IMR-90 (cell line): ENCODE data around the gene LRRC4C. TPM values are rescaled to one million over a fixed set of nuclear protein-coding genes. Genes with fewer than 3 reads are reported as not detected.

Experiments
- ATAC-seq: fragments of 200-7000 bp; cut with Tn5 transposase; 2 replicates; pipeline ENCODE4 v1.9.1; 2020; ENCODE audit warnings: low read depth, mild to moderate bottlenecking, moderate library complexity
- BruUV-seq: library from RNA; stranded (reverse); fragments of 400-500 nt; replicated peaks from 2 replicates; lab custom pipeline; 2021; lab: Mats Ljungman, UMichigan
- CTCF ChIA-PET: fragments of 300-600 bp; formaldehyde crosslinking; extraction: SDS; loops from one replicate; lab custom pipeline; 2021; ENCODE audit warnings: antibody characterized with exemption; lab: Yijun Ruan, JAX
- POLR2A ChIA-PET: fragments of 300-600 bp; sonication (Branson Sonifier 250); formaldehyde crosslinking; loops from one replicate; lab custom pipeline; 2022; ENCODE audit warnings: antibody characterized with exemption; ENCODE audit not compliant: unreplicated experiment; lab: Charles Lee
- DNase-seq: peaks from one replicate; pipeline ENCODE4 v3.0.0; 2013
- H2AFZ ChIP-seq: replicated peaks from 2 replicates; pipeline ENCODE3; 2013; ENCODE audit warnings: low read length, mild to moderate bottlenecking; ENCODE audit not compliant: poor library complexity
- H2AK5ac ChIP-seq: 2 replicates; pipeline ENCODE4 v1.6.1; 2013; ENCODE audit warnings: low read depth, low read length, inconsistent platforms
- H2AK9ac ChIP-seq: replicated peaks from 2 replicates; pipeline ENCODE3; 2013; ENCODE audit warnings: mild to moderate bottlenecking, low read depth, low read length, moderate library complexity; ENCODE audit not compliant: poor library complexity
- H2BK120ac ChIP-seq: 2 replicates; pipeline ENCODE4 v1.6.1; 2013; ENCODE audit warnings: low read depth, low read length, inconsistent platforms
- H2BK15ac ChIP-seq: 3 replicates; pipeline ENCODE4 v1.6.1; 2013; ENCODE audit warnings: low read depth, low read length, inconsistent platforms
- H2BK20ac ChIP-seq: 2 replicates; pipeline ENCODE4 v1.6.1; 2013; ENCODE audit warnings: low read depth, mild to moderate bottlenecking, inconsistent platforms, low read length, moderate library complexity
- H2BK5ac ChIP-seq: 2 replicates; pipeline ENCODE4 v1.6.1; 2013; ENCODE audit warnings: mild to moderate bottlenecking, low read depth, low read length, inconsistent platforms; ENCODE audit not compliant: poor library complexity, severe bottlenecking
- H3K14ac ChIP-seq: replicated peaks from 2 replicates; pipeline ENCODE4 v1.6.1; 2013; ENCODE audit warnings: low read depth, low read length, inconsistent platforms
- H3K18ac ChIP-seq: 2 replicates; pipeline ENCODE4 v1.6.1; 2013; ENCODE audit warnings: low read depth, low read length, control low read depth
- H3K23ac ChIP-seq: 2 replicates; pipeline ENCODE4 v1.6.1; 2013; ENCODE audit warnings: low read depth, low read length, inconsistent platforms
- H3K27ac ChIP-seq: 2 replicates; pipeline ENCODE4 v1.5.1; 2013; ENCODE audit warnings: mild to moderate bottlenecking, control low read depth, low read length; ENCODE audit not compliant: insufficient read depth
- H3K27me3 ChIP-seq: 2 replicates; pipeline ENCODE4 v1.6.1; 2013; ENCODE audit warnings: low read length; ENCODE audit not compliant: control insufficient read depth, insufficient read depth
- H3K36me3 ChIP-seq: 2 replicates; pipeline ENCODE4 v1.6.1; 2013; ENCODE audit warnings: low read length, mixed read lengths; ENCODE audit not compliant: control insufficient read depth, insufficient read depth
- H3K4ac ChIP-seq: 2 replicates; pipeline ENCODE4 v1.6.1; 2013; ENCODE audit warnings: low read depth, low read length, inconsistent platforms
- H3K4me1 ChIP-seq: 2 replicates; pipeline ENCODE4 v1.6.1; 2013; ENCODE audit warnings: low read length, mixed read lengths; ENCODE audit not compliant: control insufficient read depth, insufficient read depth
- H3K4me2 ChIP-seq: 2 replicates; pipeline ENCODE4 v1.6.1; 2013; ENCODE audit warnings: low read depth, mild to moderate bottlenecking, control low read depth, low read length, moderate library complexity
- H3K4me3 ChIP-seq: 2 replicates; pipeline ENCODE4 v1.5.1; 2013; ENCODE audit warnings: low read depth, mild to moderate bottlenecking, control low read depth, low read length, moderate library complexity; ENCODE audit not compliant: insufficient read depth
- H3K56ac ChIP-seq: 2 replicates; pipeline ENCODE4 v1.6.1; 2013; ENCODE audit warnings: low read length, inconsistent platforms; ENCODE audit not compliant: insufficient read depth; ENCODE audit errors: extremely low read depth
- H3K79me1 ChIP-seq, 2 experiments: 2 replicates each; pipeline ENCODE4 v1.6.1; 2013; ENCODE audit warnings: low read length in 2 of 2, inconsistent platforms in 1 of 2, low read depth in 1 of 2
- H3K9ac ChIP-seq: 2 replicates; pipeline ENCODE4 v1.6.1; 2013; ENCODE audit warnings: low read depth, low read length, control low read depth
- H3K9me1 ChIP-seq: 2 replicates; pipeline ENCODE4 v1.6.1; 2013; ENCODE audit warnings: low read length, inconsistent platforms; ENCODE audit not compliant: insufficient read depth
- H3K9me3 ChIP-seq: 2 replicates; pipeline ENCODE4 v1.6.1; 2013; ENCODE audit warnings: low read length; ENCODE audit not compliant: control insufficient read depth, insufficient read depth
- H4K20me1 ChIP-seq: 2 replicates; pipeline ENCODE4 v1.6.1; 2013; ENCODE audit warnings: low read length, inconsistent platforms; ENCODE audit not compliant: insufficient read depth
- H4K5ac ChIP-seq: 2 replicates; pipeline ENCODE4 v1.6.1; 2013; ENCODE audit warnings: mild to moderate bottlenecking, low read depth, low read length, control low read depth
- H4K8ac ChIP-seq, 2 experiments: 2 replicates each; pipeline ENCODE4 v1.6.1; 2013; ENCODE audit warnings: low read depth in 2 of 2, low read length in 2 of 2, control low read depth in 1 of 2, inconsistent platforms in 1 of 2
- H4K91ac ChIP-seq: 2 replicates; pipeline ENCODE4 v1.6.1; 2013; ENCODE audit warnings: low read depth, low read length, inconsistent platforms; ENCODE audit not compliant: insufficient read depth
- MAFK ChIP-seq: IDR thresholded peaks from 2 replicates; pipeline ENCODE4 v1.6.1; 2012; ENCODE audit warnings: low read depth, low read length, improper control_type of control experiment
- NFE2L2 ChIP-seq: fragments of 150-350 bp; IDR thresholded peaks from 2 replicates; pipeline ENCODE4 v1.6.1; 2016; ENCODE audit warnings: low read depth, mild to moderate bottlenecking, low read length
- POLR2A ChIP-seq: IDR thresholded peaks from 2 replicates; pipeline ENCODE4 v1.6.1; 2012; ENCODE audit warnings: mild to moderate bottlenecking, low read depth, low read length
- RAD21 ChIP-seq: IDR thresholded peaks from 2 replicates; pipeline ENCODE4 v1.6.1; 2012; ENCODE audit warnings: low read length, improper control_type of control experiment
- WGBS, 2 experiments: methylation state at CpG; one replicate each; pipeline versions ENCODE4 v1.1.5 to v1.1.7; 2013; ENCODE audit warnings: missing lambda C conversion rate in 2 of 2; ENCODE audit not compliant: insufficient read length in 1 of 2; ENCODE audit errors: extremely low coverage in 2 of 2; 5-methylcytosine and 5-hydroxymethylcytosine counted together
- dilution Hi-C: fragments of 300-500 bp; cut with HindIII; formaldehyde crosslinking; loops from one replicate; pipeline ENCODE4 v1.14.3; 2018; ENCODE audit warnings: low sequenced_read_pairs; ENCODE audit not compliant: unreplicated experiment
- in situ Hi-C: fragments of 300-500 bp; cut with MboI; formaldehyde crosslinking; loops from 3 replicates; pipeline ENCODE4 v1.14.3; 2019; ENCODE audit warnings: low sequenced_read_pairs, inconsistent platforms, mixed read lengths
- intact Hi-C: fragments of 100-400 bp; cut with micrococcal nuclease; formaldehyde crosslinking; loops from 2 replicates; pipeline ENCODE4 v1.10.0; 2022
- polyA plus RNA-seq, 3 experiments: library from polyadenylated mRNA; depleted of rRNA; stranded (reverse); fragments of >200 nt; gene quantifications; 2 replicates each; pipeline ENCODE4 v1.2.3, GENCODE V29; 2012; ENCODE audit warnings: low replicate concordance in 1 of 3
- total RNA-seq: library from RNA; depleted of rRNA; stranded (reverse); fragments of >200 nt; gene quantifications from 2 replicates; pipeline ENCODE4 v1.2.3, GENCODE V29; 2012

The LRRC4C gene
- total and polyA plus RNA-seq, 2 of the 4 experiments (the other 2 are of a cell fraction), result under 0.01 to 0.03 TPM

- no peaks in the 10 kb centered on the region for H3K79me1 ChIP-seq
- no peaks in the 10 kb centered on the region for H3K4me1 ChIP-seq
- H2AFZ ChIP-seq, result no peak overlapping the region
- H3K4me3 ChIP-seq, result no peak overlapping the region
- dilution Hi-C loops, result no loop called here
- no peak overlapping the region for H4K5ac ChIP-seq
- DNase-seq (no peak), ATAC-seq (no peak)
- H3K4ac ChIP-seq, result no peak overlapping the region
- H4K91ac ChIP-seq, result no peak overlapping the region
- H3K9me1 ChIP-seq, result no peaks in the 10 kb centered on the region
- WGBS, 2 experiments, result no CpG with 5 or more reads among the region's 1 CpG
- H2AK9ac ChIP-seq, result no peak overlapping the region
- no peak overlapping the region for H3K56ac ChIP-seq
- in situ Hi-C loops, result no loop called here
- H4K8ac ChIP-seq, result no peak overlapping the region
- no peak overlapping the region for H2AK5ac ChIP-seq
- TF ChIP-seq MAFK (no peak), NFE2L2 (no peak), RAD21 (no peak), POLR2A (no peak)
- H3K36me3 ChIP-seq, result no peaks in the 10 kb centered on the region
- ChIA-PET CTCF (interaction anchor here (0.6 kb wide), 1 partner anchor 30 kb away, joined by 4 read pairs; no protein-coding TSS in a partner anchor), POLR2A (no interaction called here)
- no peak overlapping the region for H2BK120ac ChIP-seq
- no peak overlapping the region for H2BK5ac ChIP-seq
- intact Hi-C loops, result no loop called here
- no TSS peak for BruUV-seq
- no peak overlapping the region for H3K18ac ChIP-seq
- H4K20me1 ChIP-seq, result no peaks in the 10 kb centered on the region
- no peaks in the 10 kb centered on the region for H3K9me3 ChIP-seq
- no peaks in the 10 kb centered on the region for H3K27me3 ChIP-seq
- no peak overlapping the region for H3K9ac ChIP-seq
- H2BK15ac ChIP-seq, result no peak overlapping the region
- no peak overlapping the region for H2BK20ac ChIP-seq
- no peak overlapping the region for H3K27ac ChIP-seq
- no peak overlapping the region for H3K23ac ChIP-seq
- H3K4me2 ChIP-seq, result no peak overlapping the region
- no peak overlapping the region for H3K14ac ChIP-seq
Measured at GRCh38 chr11:40405614-40406013, 1053.8 kb downstream of the LRRC4C start.
